Colonic mucosa (tissue), 4 donors: ENCODE data around the gene CPT1A. TPM values are rescaled to one million over a fixed set of nuclear protein-coding genes. Genes with fewer than 3 reads are reported as not detected.
"Not testable (repeated sequence)": the region's sequence is repeated elsewhere in the genome, so short reads cannot be mapped to it uniquely, and the experiment has no call there.

Experiments used
- DNase-seq: peaks from one replicate; pipeline ENCODE4 v3.0.0-alpha.2; 2020
- H3K27ac ChIP-seq: fragments of 200-600 bp; one replicate; pipeline ENCODE4 v1.8.0; 2021
- H3K27me3 ChIP-seq: fragments of 200-600 bp; one replicate; pipeline ENCODE4 v1.8.0; 2021
- H3K36me3 ChIP-seq: fragments of 200-600 bp; one replicate; pipeline ENCODE4 v1.8.0; 2021
- H3K4me1 ChIP-seq: fragments of 200-600 bp; one replicate; pipeline ENCODE4 v1.8.0; 2021; ENCODE audit warnings: mild to moderate bottlenecking
- H3K4me3 ChIP-seq: fragments of 200-600 bp; one replicate; pipeline ENCODE4 v1.8.0; 2021
- H3K9ac ChIP-seq, 2 donors: one replicate each; pipeline ENCODE4 v1.7.0; 2013; ENCODE audit warnings: control low read depth in 2 of 2, low read depth in 2 of 2, low read length in 2 of 2
- H3K9me3 ChIP-seq: fragments of 200-600 bp; one replicate; pipeline ENCODE4 v1.8.0; 2021
- CTCF ChIP-seq: fragments of 200-600 bp; IDR thresholded peaks from one replicate; pipeline ENCODE4 v1.8.0; 2022; ENCODE audit warnings: antibody characterized with exemption, mild to moderate bottlenecking
- intact Hi-C: fragments of 100-400 bp; cut with DNase I; formaldehyde crosslinking; loops from one replicate; pipeline ENCODE4 v1.14.1; 2022
- total RNA-seq, 2 donors: library from RNA; stranded (reverse); fragmentation: NEBNext Ultra II Directional in 1 of 2; extraction: Animal tissue kit (Norgen Biotek cat#: 25700) in 1 of 2; gene quantifications; one replicate each; pipeline ENCODE4 v1.2.1, GENCODE V29; 2021
- donor health status: healthy.
- donor health status: DM: no; HTN: no; CAD: no.
- donor health status: DM: no; HTN: no; CAD: no.

CPT1A gene
- total RNA-seq, 2 donors from 2014 or later, result 197 to 213 TPM

GRCh38 chr11:68859123-68859522, 17.4 kb upstream of the CPT1A start:
- H3K27ac ChIP-seq, result no peak overlapping the region
- peaks cover 4% of the 10 kb centered on the region for H3K27me3 ChIP-seq
- no peak overlapping the region for H3K4me3 ChIP-seq
- intact Hi-C loops, result no loop called here
- no peak overlapping the region for H3K9ac ChIP-seq
- no peak for DNase-seq
- H3K4me1 ChIP-seq, result peaks cover 10% of the 10 kb centered on the region
- H3K9me3 ChIP-seq, result no peaks in the 10 kb centered on the region
- no peaks in the 10 kb centered on the region for H3K36me3 ChIP-seq
- no peak for TF ChIP-seq CTCF

- no peak for DNase-seq
- TF ChIP-seq CTCF, result no peak
- Histone ChIP-seq H3K27me3 (peaks cover 4% of the 10 kb centered on the region), H3K4me3 (no peak overlapping the region), H3K27ac (peak overlapping the region; percentile 78), H3K4me1 (peaks cover 10% of the 10 kb centered on the region), H3K36me3 (no peaks in the 10 kb centered on the region), H3K9me3 (no peaks in the 10 kb centered on the region), H3K9ac (peak overlapping the region in 1 of 2 donors; percentile 49)
- intact Hi-C loops, result no loop called here
Observed at GRCh38 chr11:68857037-68857586, 15.4 kb upstream of the CPT1A start.

GRCh38 chr11:68856425-68857030, 14.8 kb upstream of the CPT1A start:
- H3K27ac ChIP-seq, result peak overlapping the region; percentile 78
- H3K4me3 ChIP-seq, H3K4me1 ChIP-seq, H3K27me3 ChIP-seq, intact Hi-C loops, DNase-seq, H3K36me3 ChIP-seq, H3K9me3 ChIP-seq: not testable (repeated sequence)
- H3K9ac ChIP-seq, result peak overlapping the region in 1 of 2 donors; percentile 49

GRCh38 chr11:68855205-68855981, 13.7 kb upstream of the CPT1A start:
- Histone ChIP-seq H3K36me3 (no peaks in the 10 kb centered on the region), H3K9me3 (no peaks in the 10 kb centered on the region), H3K4me1 (peaks cover 10% of the 10 kb centered on the region), H3K27ac (peak overlapping the region; percentile 10), H3K4me3 (peak overlapping the region; percentile 47), H3K27me3 (peaks cover 4% of the 10 kb centered on the region), H3K9ac (peak overlapping the region; percentile 55 to 63)
- intact Hi-C loops, result no loop called here
- DNase-seq, result peak; percentile 58
- TF ChIP-seq CTCF, result peak; percentile 30

- Histone ChIP-seq H3K4me3 (peak overlapping the region; percentile 47), H3K27me3 (peaks cover 4% of the 10 kb centered on the region), H3K4me1 (peaks cover 10% of the 10 kb centered on the region), H3K9me3 (no peaks in the 10 kb centered on the region), H3K36me3 (no peaks in the 10 kb centered on the region), H3K27ac (no peak overlapping the region), H3K9ac (no peak overlapping the region)
- no peak for DNase-seq
- no peak for TF ChIP-seq CTCF
- intact Hi-C loops, result no loop called here
Observed at GRCh38 chr11:68854273-68854958, 12.7 kb upstream of the CPT1A start.
